GM23338 (cell line): ENCODE results near the gene MYL11. TPM values are rescaled to one million over a fixed set of nuclear protein-coding genes. Genes with fewer than 3 reads are reported as not detected.

ENCODE experiments used
- ATAC-seq: fragments of 200-7000 bp; cut with Tn5 transposase; 3 replicates; pipeline ENCODE4 v1.9.1; 2020
- DNase-seq: peaks from one replicate; pipeline ENCODE4 v3.0.0-alpha.2; 2015; ENCODE audit warnings: low spot score
- H2AFZ ChIP-seq: fragments of 200-600 bp; sonication (generic); 2 replicates; pipeline ENCODE4 v1.8.0; 2016; ENCODE audit warnings: antibody characterized with exemption, mild to moderate bottlenecking, moderate library complexity
- H3F3A ChIP-seq: fragments of 200-600 bp; sonication (generic); replicated peaks from 2 replicates; pipeline ENCODE4 v1.8.0; 2017; ENCODE audit warnings: antibody characterized with exemption, mixed run types, low read depth
- H3K27ac ChIP-seq: fragments of 200-600 bp; sonication (generic); 2 replicates; pipeline ENCODE4 v1.6.1; 2016; ENCODE audit warnings: low read depth
- H3K27me3 ChIP-seq: fragments of 200-600 bp; sonication (generic); 2 replicates; pipeline ENCODE4 v1.8.0; 2016; ENCODE audit warnings: mild to moderate bottlenecking, mixed run types, moderate library complexity; ENCODE audit not compliant: insufficient read depth
- H3K36me3 ChIP-seq: fragments of 200-600 bp; sonication (generic); 2 replicates; pipeline ENCODE4 v1.8.0; 2016; ENCODE audit warnings: mild to moderate bottlenecking; ENCODE audit not compliant: insufficient read depth
- H3K4me1 ChIP-seq: fragments of 200-600 bp; sonication (generic); 2 replicates; pipeline ENCODE4 v1.8.0; 2016; ENCODE audit warnings: mild to moderate bottlenecking, moderate library complexity; ENCODE audit not compliant: insufficient read depth
- H3K4me2 ChIP-seq: fragments of 200-600 bp; sonication (generic); 2 replicates; pipeline ENCODE4 v1.7.1; 2017; ENCODE audit warnings: mixed run types
- H3K4me3 ChIP-seq: fragments of 200-600 bp; sonication (generic); 2 replicates; pipeline ENCODE4 v1.6.1; 2016; ENCODE audit warnings: mixed run types
- H3K79me2 ChIP-seq: fragments of 200-600 bp; sonication (generic); replicated peaks from 2 replicates; pipeline ENCODE4 v1.8.0; 2017; ENCODE audit warnings: mild to moderate bottlenecking; ENCODE audit not compliant: insufficient read depth
- H3K9me2 ChIP-seq: fragments of 200-600 bp; sonication (generic); 2 replicates; pipeline ENCODE4 v1.8.0; 2017; ENCODE audit not compliant: insufficient read depth
- H4K20me1 ChIP-seq: fragments of 200-600 bp; sonication (generic); replicated peaks from 2 replicates; pipeline ENCODE4 v1.8.0; 2017; ENCODE audit warnings: mild to moderate bottlenecking; ENCODE audit not compliant: insufficient read depth
- H3K27ac Mint-ChIP-seq: 2 replicates; pipeline ENCODE4 v1.8.0; 2020; ENCODE audit warnings: inconsistent platforms, mild to moderate bottlenecking, moderate library complexity, mixed read lengths
- H3K27me3 Mint-ChIP-seq: 3 replicates; pipeline ENCODE4 v1.8.0; 2022; ENCODE audit warnings: low read depth, mild to moderate bottlenecking, moderate library complexity, mixed read lengths, inconsistent platforms; ENCODE audit not compliant: insufficient read depth, poor library complexity
- H3K36me3 Mint-ChIP-seq: 3 replicates; pipeline ENCODE4 v1.8.0; 2021; ENCODE audit warnings: low read depth, mild to moderate bottlenecking, inconsistent platforms, moderate library complexity, mixed read lengths
- H3K4me1 Mint-ChIP-seq: 3 replicates; pipeline ENCODE4 v1.8.0; 2020; ENCODE audit warnings: mild to moderate bottlenecking, inconsistent platforms, mixed read lengths
- H3K4me3 Mint-ChIP-seq: 3 replicates; pipeline ENCODE4 v1.8.0; 2021; ENCODE audit warnings: moderate library complexity, mild to moderate bottlenecking, inconsistent platforms, mixed read lengths
- H3K9me3 Mint-ChIP-seq: 3 replicates; pipeline ENCODE4 v1.8.0; 2020; ENCODE audit warnings: moderate library complexity, mild to moderate bottlenecking, inconsistent platforms, mixed read lengths
- CREB1 ChIP-seq: fragments of 250-450 bp; sonication (Bioruptor Pico); IDR thresholded peaks from 2 replicates; pipeline ENCODE4 v1.5.0; 2020; ENCODE audit warnings: low read depth, mild to moderate bottlenecking, moderate library complexity
- CTCF ChIP-seq, 2 experiments: fragments of 200-600 bp in 1 of 2; sonication (generic) in 1 of 2; conservative IDR thresholded peaks; 2 replicates each; pipeline versions ENCODE4 v1.5.1 to v1.6.1; 2016 to 2017; ENCODE audit warnings: antibody characterized with exemption in 2 of 2, low read depth in 2 of 2, mild to moderate bottlenecking in 2 of 2, moderate library complexity in 1 of 2
- EZH2 ChIP-seq: fragments of 200-600 bp; sonication (generic); IDR thresholded peaks from one replicate; pipeline ENCODE4 v1.8.0; 2017; ENCODE audit warnings: antibody characterized with exemption, mild to moderate bottlenecking, low read depth; ENCODE audit not compliant: unreplicated experiment
- EZH2phosphoT487 ChIP-seq: fragments of 200-600 bp; sonication (generic); IDR thresholded peaks from one replicate; pipeline ENCODE4 v1.8.1; 2018; ENCODE audit warnings: antibody characterized with exemption; ENCODE audit not compliant: unreplicated experiment
- POLR2AphosphoS5 ChIP-seq: IDR thresholded peaks from 2 replicates; pipeline ENCODE4 v1.6.1; 2016; ENCODE audit warnings: antibody characterized with exemption, low read depth
- STAT1 ChIP-seq: IDR thresholded peaks from one replicate; pipeline ENCODE4 v1.6.1; 2016; ENCODE audit warnings: antibody characterized with exemption; ENCODE audit not compliant: unreplicated experiment
- polyA plus RNA-seq: library from polyadenylated mRNA; unstranded; fragments of >200 nt; fragmentation: Nextera tagmentation; extraction: Ambion mirVana; gene quantifications from 2 replicates; pipeline ENCODE4 v1.2.1, GENCODE V29; 2016
- total RNA-seq: library from RNA; depleted of rRNA; stranded (reverse); fragments of >200 nt; shearing (Covaris generic); gene quantifications from 2 replicates; pipeline ENCODE4 v1.2.3, GENCODE V29; 2014

The MYL11 gene
- total and polyA plus RNA-seq, 2 experiments from 2014 or later, result 3.5 TPM; not detected in 1

- peak overlapping the region; percentile 62 for H3K4me3 ChIP-seq
- H3K4me1 ChIP-seq, result no peaks in the 10 kb centered on the region
- no peaks in the 10 kb centered on the region for H3K9me2 ChIP-seq
- peaks cover 37% of the 10 kb centered on the region for H3F3A ChIP-seq
- peak overlapping the region; percentile 69; the same call in 1 of the 2 replicates for H3K27ac ChIP-seq
- Mint-ChIP-seq H3K4me1 (peaks cover 11% of the 10 kb centered on the region), H3K4me3 (peak overlapping the region; percentile 66; the same call in 1 of the 3 replicates), H3K36me3 (peaks cover 46% of the 10 kb centered on the region), H3K27ac (no peak overlapping the region), H3K27me3 (peaks cover 12% of the 10 kb centered on the region), H3K9me3 (no peaks in the 10 kb centered on the region)
- ATAC-seq (peak; percentile 91), DNase-seq (peak; percentile 97)
- H3K79me2 ChIP-seq, result no peaks in the 10 kb centered on the region
- H3K36me3 ChIP-seq, result peaks cover 7% of the 10 kb centered on the region
- H3K27me3 ChIP-seq, result no peaks in the 10 kb centered on the region
- TF ChIP-seq POLR2AphosphoS5 (peak; percentile 73), STAT1 (no peak), EZH2 (no peak), CREB1 (CRISPR knock-in tag) (peak; percentile 56), CTCF (conservative IDR thresholded peaks at IDR 0.05; ENCODE audit: low read depth in 2 of 2) (peak in 1 of 2 experiments; percentile 46; a peak in 2 of 4 replicates)
- peak overlapping the region; percentile 86 for H3K4me2 ChIP-seq
- H2AFZ ChIP-seq, result peak overlapping the region; percentile 63
- peaks cover 34% of the 10 kb centered on the region for H4K20me1 ChIP-seq
Measured at GRCh38 chr16:30417529-30418349, 43.1 kb downstream of the MYL11 start.

GRCh38 chr16:30418350-30419181, 44.0 kb downstream of the MYL11 start:
- H3K9me2 ChIP-seq, result no peaks in the 10 kb centered on the region
- peaks cover 12% of the 10 kb centered on the region for H3K27me3 Mint-ChIP-seq
- TF ChIP-seq CTCF (conservative IDR thresholded peaks at IDR 0.05; ENCODE audit: low read depth in 2 of 2) (peak in 1 of 2 experiments; percentile 15; a peak in 2 of 4 replicates), EZH2phosphoT487 (no peak)
- peak overlapping the region; percentile 69; the same call in 1 of the 2 replicates for H3K27ac ChIP-seq
- ATAC-seq (no peak; the same call in 2 of the 3 replicates), DNase-seq (peak; percentile 30)
- peaks cover 34% of the 10 kb centered on the region for H3F3A ChIP-seq
- no peaks in the 10 kb centered on the region for H3K9me3 Mint-ChIP-seq
- no peaks in the 10 kb centered on the region for H3K79me2 ChIP-seq
- peaks cover 33% of the 10 kb centered on the region for H4K20me1 ChIP-seq
- H3K4me3 ChIP-seq, result peak overlapping the region; percentile 62
- peak overlapping the region; percentile 86 for H3K4me2 ChIP-seq
- peaks cover 49% of the 10 kb centered on the region for H3K36me3 Mint-ChIP-seq
- no peaks in the 10 kb centered on the region for H3K27me3 ChIP-seq
- H3K4me1 Mint-ChIP-seq, result peaks cover 11% of the 10 kb centered on the region
- H3K4me1 ChIP-seq, result no peaks in the 10 kb centered on the region
- peak overlapping the region; percentile 63; the same call in 1 of the 2 replicates for H2AFZ ChIP-seq
- H3K36me3 ChIP-seq, result peaks cover 11% of the 10 kb centered on the region
- peak overlapping the region; percentile 66 for H3K4me3 Mint-ChIP-seq
- H3K27ac Mint-ChIP-seq, result 0 out of 2 replicates have a peak overlapping the region, but pooled peaks have one; percentile 62
